Hepatocyte (in vitro differentiated cells): ENCODE measurements around the gene MGAT5. TPM values are rescaled to one million over a fixed set of nuclear protein-coding genes. Genes with fewer than 3 reads are reported as not detected.

ENCODE experiments used
- DNase-seq: peaks from one replicate; pipeline ENCODE4 v3.0.0-alpha.2; 2016; ENCODE audit warnings: low spot score
- H2AFZ ChIP-seq: fragments of 200-600 bp; sonication (generic); 2 replicates; pipeline ENCODE4 v1.6.0; 2016; ENCODE audit warnings: antibody characterized with exemption, mild to moderate bottlenecking
- H3K27ac ChIP-seq: fragments of 200-600 bp; sonication (generic); 2 replicates; pipeline ENCODE4 v1.5.1; 2016; ENCODE audit warnings: mild to moderate bottlenecking
- H3K27me3 ChIP-seq: fragments of 200-600 bp; sonication (generic); 2 replicates; pipeline ENCODE4 v1.6.1; 2016
- H3K36me3 ChIP-seq: fragments of 200-600 bp; sonication (generic); replicated peaks from 2 replicates; pipeline ENCODE4 v1.5.1; 2016; ENCODE audit warnings: low read depth; ENCODE audit not compliant: insufficient read depth
- H3K4me1 ChIP-seq: fragments of 200-600 bp; sonication (generic); 2 replicates; pipeline ENCODE4 v1.5.1; 2016; ENCODE audit warnings: mild to moderate bottlenecking, moderate library complexity; ENCODE audit not compliant: insufficient read depth
- H3K4me2 ChIP-seq: fragments of 200-600 bp; sonication (generic); 2 replicates; pipeline ENCODE4 v1.6.0; 2016
- H3K4me3 ChIP-seq: fragments of 200-600 bp; sonication (generic); 2 replicates; pipeline ENCODE4 v1.5.1; 2016; ENCODE audit warnings: mild to moderate bottlenecking
- H3K79me2 ChIP-seq: fragments of 200-600 bp; sonication (generic); 2 replicates; pipeline ENCODE4 v1.6.0; 2017; ENCODE audit warnings: mild to moderate bottlenecking
- H3K9me2 ChIP-seq: fragments of 200-600 bp; sonication (generic); replicated peaks from 2 replicates; pipeline ENCODE4 v1.6.0; 2017; ENCODE audit warnings: mild to moderate bottlenecking; ENCODE audit not compliant: insufficient read depth
- H3K9me3 ChIP-seq: fragments of 200-600 bp; sonication (generic); 2 replicates; pipeline ENCODE4 v1.5.1; 2016; ENCODE audit warnings: low read depth, mild to moderate bottlenecking
- H4K20me1 ChIP-seq: fragments of 200-600 bp; sonication (generic); 2 replicates; pipeline ENCODE4 v1.6.0; 2016; ENCODE audit warnings: mild to moderate bottlenecking; ENCODE audit not compliant: insufficient read depth, poor library complexity, severe bottlenecking
- EZH2 ChIP-seq: fragments of 200-600 bp; sonication (generic); IDR thresholded peaks from 2 replicates; pipeline ENCODE4 v1.6.1; 2016; ENCODE audit warnings: antibody characterized with exemption, mild to moderate bottlenecking, borderline replicate concordance
- EZH2phosphoT487 ChIP-seq: fragments of 200-600 bp; sonication (generic); IDR thresholded peaks from one replicate; pipeline ENCODE4 v1.6.1; 2018; ENCODE audit warnings: antibody characterized with exemption, mild to moderate bottlenecking, low read depth, moderate library complexity; ENCODE audit not compliant: unreplicated experiment, severe bottlenecking
- WGBS: methylation state at CpG from one replicate; pipeline ENCODE4 v1.1.6; 2016; ENCODE audit warnings: low lambda C conversion rate; ENCODE audit errors: missing lambda C conversion rate; 5-methylcytosine and 5-hydroxymethylcytosine counted together
- polyA plus RNA-seq: library from polyadenylated mRNA; unstranded; fragments of >200 nt; fragmentation: Nextera tagmentation; extraction: Ambion mirVana; gene quantifications from 2 replicates; pipeline ENCODE4 v1.2.1, GENCODE V29; 2016
- total RNA-seq: library from RNA; depleted of rRNA; stranded (reverse); fragments of >200 nt; gene quantifications from 2 replicates; pipeline ENCODE4 v1.2.3, GENCODE V29; 2014
- TF ChIP-seq, protein P1 (sequence below): fragments of 200-600 bp; sonication (generic); IDR thresholded peaks from 2 replicates; pipeline ENCODE4 v1.5.1; 2016; ENCODE audit warnings: antibody characterized with exemption, mild to moderate bottlenecking; ENCODE audit not compliant: poor library complexity

MGAT5 gene
- total and polyA plus RNA-seq, 2 experiments from 2014 or later = 9.1 to 30.2 TPM

GRCh38 chr2:134482766-134483340 lies 229.0 kb downstream of the MGAT5 start:
- TF ChIP-seq EZH2 (no peak), EZH2phosphoT487 (no peak)
- TF ChIP-seq, protein P1, sequence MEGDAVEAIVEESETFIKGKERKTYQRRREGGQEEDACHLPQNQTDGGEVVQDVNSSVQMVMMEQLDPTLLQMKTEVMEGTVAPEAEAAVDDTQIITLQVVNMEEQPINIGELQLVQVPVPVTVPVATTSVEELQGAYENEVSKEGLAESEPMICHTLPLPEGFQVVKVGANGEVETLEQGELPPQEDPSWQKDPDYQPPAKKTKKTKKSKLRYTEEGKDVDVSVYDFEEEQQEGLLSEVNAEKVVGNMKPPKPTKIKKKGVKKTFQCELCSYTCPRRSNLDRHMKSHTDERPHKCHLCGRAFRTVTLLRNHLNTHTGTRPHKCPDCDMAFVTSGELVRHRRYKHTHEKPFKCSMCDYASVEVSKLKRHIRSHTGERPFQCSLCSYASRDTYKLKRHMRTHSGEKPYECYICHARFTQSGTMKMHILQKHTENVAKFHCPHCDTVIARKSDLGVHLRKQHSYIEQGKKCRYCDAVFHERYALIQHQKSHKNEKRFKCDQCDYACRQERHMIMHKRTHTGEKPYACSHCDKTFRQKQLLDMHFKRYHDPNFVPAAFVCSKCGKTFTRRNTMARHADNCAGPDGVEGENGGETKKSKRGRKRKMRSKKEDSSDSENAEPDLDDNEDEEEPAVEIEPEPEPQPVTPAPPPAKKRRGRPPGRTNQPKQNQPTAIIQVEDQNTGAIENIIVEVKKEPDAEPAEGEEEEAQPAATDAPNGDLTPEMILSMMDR = no peak
- H3K9me2 ChIP-seq = no peaks in the 10 kb centered on the region
- H4K20me1 ChIP-seq = no peaks in the 10 kb centered on the region
- H3K36me3 ChIP-seq = no peaks in the 10 kb centered on the region
- H2AFZ ChIP-seq = no peak overlapping the region
- no peak overlapping the region for H3K4me3 ChIP-seq
- no peak overlapping the region for H3K27ac ChIP-seq
- H3K27me3 ChIP-seq = no peaks in the 10 kb centered on the region
- DNase-seq = no peak
- no peaks in the 10 kb centered on the region for H3K9me3 ChIP-seq
- no peaks in the 10 kb centered on the region for H3K4me1 ChIP-seq
- 88% methylated on average over 15 of the region's 15 CpGs for WGBS
- H3K79me2 ChIP-seq = no peaks in the 10 kb centered on the region
- H3K4me2 ChIP-seq = no peak overlapping the region

DNA sequence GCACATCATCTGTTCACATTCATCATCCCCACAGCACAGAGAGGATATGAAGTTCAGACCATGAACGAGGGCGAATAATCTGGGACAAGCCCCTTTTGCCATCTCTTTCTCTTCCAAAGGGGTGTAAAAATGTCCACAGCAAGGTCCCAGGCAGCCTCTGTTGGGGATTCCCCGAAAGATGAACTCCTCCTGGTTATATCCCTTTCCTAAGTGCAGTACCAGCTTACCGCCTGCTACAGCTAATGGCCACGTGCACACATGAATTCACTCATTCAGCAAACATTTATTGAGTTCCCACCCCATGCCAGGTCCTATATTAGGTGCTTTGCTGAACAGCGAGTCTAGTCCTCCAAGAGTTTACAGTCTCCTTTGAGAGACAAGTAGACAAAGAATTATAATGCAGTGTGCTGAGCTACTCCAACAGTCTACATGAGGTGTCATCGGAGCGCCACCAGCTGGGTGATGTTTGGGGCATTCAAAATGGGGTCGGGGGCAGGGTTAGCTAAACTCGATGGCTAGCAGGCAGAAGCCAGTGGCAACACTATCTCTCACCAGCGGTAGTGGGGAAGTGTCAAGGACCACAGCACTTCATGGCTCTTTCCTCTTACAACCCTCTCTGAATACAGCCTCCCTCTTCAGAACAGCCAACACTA lies 236.0 kb downstream of the MGAT5 start:
- DNase-seq = no peak
- Histone ChIP-seq H3K4me1 (no peaks in the 10 kb centered on the region), H2AFZ (no peak overlapping the region), H3K9me2 (no peaks in the 10 kb centered on the region), H3K27me3 (no peaks in the 10 kb centered on the region), H3K4me2 (no peak overlapping the region), H3K79me2 (no peaks in the 10 kb centered on the region), H3K4me3 (no peak overlapping the region), H3K27ac (no peak overlapping the region), H3K9me3 (no peaks in the 10 kb centered on the region), H4K20me1 (no peaks in the 10 kb centered on the region), H3K36me3 (no peaks in the 10 kb centered on the region)
- 82% methylated on average over 11 of the region's 11 CpGs for WGBS
- TF ChIP-seq, protein P1 = no peak
- TF ChIP-seq EZH2phosphoT487 (no peak), EZH2 (no peak)

GRCh38 chr2:134490559-134490958 lies 236.7 kb downstream of the MGAT5 start:
- H3K27me3 ChIP-seq = no peaks in the 10 kb centered on the region
- H3K4me2 ChIP-seq = no peak overlapping the region
- H3K9me2 ChIP-seq = no peaks in the 10 kb centered on the region
- no peaks in the 10 kb centered on the region for H4K20me1 ChIP-seq
- no peaks in the 10 kb centered on the region for H3K79me2 ChIP-seq
- TF ChIP-seq EZH2 (no peak), EZH2phosphoT487 (no peak)
- TF ChIP-seq, protein P1 = no peak
- H3K27ac ChIP-seq = no peak overlapping the region
- no peak overlapping the region for H2AFZ ChIP-seq
- 90% methylated on average over 4 of the region's 4 CpGs for WGBS
- no peaks in the 10 kb centered on the region for H3K36me3 ChIP-seq
- no peaks in the 10 kb centered on the region for H3K4me1 ChIP-seq
- H3K9me3 ChIP-seq = no peaks in the 10 kb centered on the region
- H3K4me3 ChIP-seq = no peak overlapping the region
- no peak for DNase-seq
